Left ventricle myocardium superior (tissue), 1 donor: Measurements from ENCODE around the gene KITLG. TPM values are rescaled to one million over a fixed set of nuclear protein-coding genes. Genes with fewer than 3 reads are reported as not detected.
A peak's percentile ranks its signal among the peaks of the same experiment; 100 is the strongest.
"Not testable (repeated sequence)": the region's sequence is repeated elsewhere in the genome, so short reads cannot be mapped to it uniquely, and the experiment has no call there.

Source experiments
- ATAC-seq: fragments of 200-7000 bp; cut with Tn5 transposase; one replicate; pipeline ENCODE4 v1.9.1; 2020; ENCODE audit warnings: mild to moderate bottlenecking, moderate library complexity
- DNase-seq: peaks from one replicate; pipeline ENCODE4 v3.0.0-alpha.2; 2020
- intact Hi-C: fragments of 100-400 bp; cut with micrococcal nuclease; formaldehyde crosslinking; loops from one replicate; pipeline ENCODE4 v1.11.0; 2022
- total RNA-seq: library from RNA; stranded (reverse); fragmentation: NEBNext Ultra II Directional; extraction: Animal tissue kit (Norgen Biotek cat#: 25700); gene quantifications from one replicate; pipeline ENCODE4 v1.2.1, GENCODE V29; 2021
- donor health status: DM: no; HTN: yes; CAD: no; lungs with severe emphysema.

KITLG gene
- total RNA-seq, 1 donor from 2014 or later, result 9.0 TPM

DNA sequence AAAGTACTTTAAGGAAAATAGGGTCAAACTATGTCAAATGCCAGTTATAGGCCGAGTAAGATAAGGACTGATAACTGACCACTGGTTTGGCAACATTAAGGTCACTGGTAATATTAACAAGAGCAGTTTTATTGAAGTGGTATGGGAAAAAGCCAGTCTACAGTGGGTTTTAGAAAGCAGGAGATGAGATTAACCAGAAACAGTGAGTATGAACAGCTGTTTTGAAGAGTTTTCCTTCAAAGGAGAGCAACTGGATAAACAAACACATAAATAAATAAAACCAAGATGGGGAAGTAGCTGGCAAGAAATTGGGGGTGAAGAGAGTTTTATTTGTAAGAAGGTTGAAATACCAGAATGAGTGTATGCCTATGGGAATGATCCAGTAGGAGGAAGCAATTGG, 30.3 kb downstream of the KITLG start:
- ATAC-seq (no peak), DNase-seq (no peak)
- intact Hi-C loops, result no loop called here

DNA sequence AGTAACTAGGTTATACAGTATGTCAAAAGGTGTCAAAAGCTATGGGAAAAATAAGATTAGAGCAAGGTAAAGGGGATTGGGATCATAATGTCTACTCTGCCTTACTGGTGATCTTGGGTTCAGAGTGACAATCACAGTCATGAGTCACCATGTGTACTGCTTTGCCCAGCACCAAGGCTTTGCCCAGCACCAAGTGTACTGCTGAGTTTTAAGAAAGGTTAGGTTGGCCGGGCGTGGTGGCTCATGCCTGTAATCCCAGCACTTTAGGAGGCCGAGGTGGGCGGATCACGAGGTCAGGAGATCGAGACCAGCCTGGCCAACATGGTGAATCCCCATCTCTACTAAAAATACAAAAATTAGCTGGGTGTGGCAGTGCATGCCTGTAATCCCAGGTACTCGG, 32.3 kb downstream of the KITLG start:
- intact Hi-C loops, DNase-seq, ATAC-seq: not testable (repeated sequence)

DNA sequence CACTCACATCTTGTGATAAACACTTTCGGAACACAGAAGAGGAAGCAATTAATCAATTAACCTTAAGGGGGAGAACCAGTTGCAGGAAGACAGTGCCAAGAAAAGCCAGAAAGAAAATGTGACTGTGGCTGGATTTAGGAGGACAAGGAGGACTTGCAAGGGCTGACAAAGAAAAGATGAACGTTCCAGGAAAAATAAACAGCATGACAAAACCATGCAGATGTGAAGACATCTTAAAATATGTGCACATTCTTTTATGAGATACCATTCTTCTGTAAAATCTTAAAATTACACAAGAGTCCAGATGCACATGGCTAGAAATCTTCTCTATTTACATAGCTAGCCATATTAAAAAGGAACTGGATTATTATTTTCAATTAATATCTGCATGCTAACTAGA, 33.4 kb downstream of the KITLG start:
- ATAC-seq (no peak), DNase-seq (no peak)
- intact Hi-C loops, result no loop called here

DNA sequence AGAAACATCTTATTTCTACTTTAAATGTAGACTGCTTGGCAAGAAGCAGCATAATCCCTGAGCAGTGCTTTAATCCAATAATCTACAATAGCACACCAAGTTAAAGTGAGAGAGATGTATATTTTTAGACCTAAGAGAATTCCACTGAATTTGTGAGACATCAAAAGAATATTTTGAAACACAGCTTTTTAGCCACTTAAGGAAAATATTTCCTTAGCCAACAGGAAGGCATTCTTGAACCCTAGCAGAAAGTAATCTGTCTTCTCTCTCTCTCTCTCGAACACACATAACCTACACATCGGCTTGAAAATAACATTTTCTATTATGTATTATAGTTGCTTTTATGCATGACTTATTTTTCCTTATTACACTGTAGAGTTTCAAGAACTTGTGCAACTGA, 34.0 kb downstream of the KITLG start:
- intact Hi-C loops, result no loop called here
- no peak for DNase-seq
- no peak for ATAC-seq

DNA sequence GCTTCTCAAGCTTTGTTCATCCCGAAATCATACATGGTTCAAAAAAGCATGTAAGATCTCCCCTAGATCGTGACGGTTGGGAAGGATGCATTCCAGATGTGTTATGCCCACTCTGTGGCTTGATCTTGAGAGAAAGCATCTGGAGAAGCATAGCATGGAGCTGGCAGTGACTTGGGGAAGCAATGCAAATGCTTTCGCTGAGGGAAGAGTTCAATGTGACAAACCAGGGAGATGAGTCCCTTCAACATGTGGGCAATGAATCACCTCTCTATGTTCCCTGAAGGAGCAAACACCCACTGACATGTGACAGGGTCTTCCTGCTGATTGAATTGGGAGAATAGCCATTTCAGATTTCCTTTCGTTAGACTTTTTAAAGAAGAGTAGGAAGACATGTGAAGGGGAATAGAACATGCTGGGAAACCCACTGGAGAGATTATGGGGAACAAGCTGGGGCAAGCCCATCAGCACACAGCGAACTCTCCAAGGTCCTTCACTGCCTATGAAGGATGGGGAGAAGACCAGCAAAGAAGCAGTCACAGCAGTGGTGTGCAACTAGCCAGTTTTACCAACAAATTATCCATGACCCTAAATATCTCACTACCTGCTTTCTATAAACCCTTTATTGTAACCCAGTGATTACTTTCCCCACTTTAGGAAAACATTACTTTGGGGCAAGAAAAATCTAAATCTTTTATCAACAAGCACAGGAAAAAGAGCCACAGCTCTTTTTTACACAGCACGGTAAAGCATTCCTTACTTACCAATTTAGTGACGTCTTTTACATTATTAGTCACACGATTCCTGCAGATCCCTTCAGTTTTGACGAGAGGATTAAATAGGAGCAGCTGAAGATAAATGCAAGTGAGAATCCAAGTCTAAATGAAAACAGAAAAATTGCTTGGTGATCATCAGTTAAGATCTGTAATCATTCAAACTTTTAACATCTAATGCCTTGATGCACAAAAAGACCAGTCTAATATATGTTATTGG, 35.0 kb downstream of the KITLG start:
- DNase-seq, result no peak
- ATAC-seq, result no peak
- intact Hi-C loops, result no loop called here

DNA sequence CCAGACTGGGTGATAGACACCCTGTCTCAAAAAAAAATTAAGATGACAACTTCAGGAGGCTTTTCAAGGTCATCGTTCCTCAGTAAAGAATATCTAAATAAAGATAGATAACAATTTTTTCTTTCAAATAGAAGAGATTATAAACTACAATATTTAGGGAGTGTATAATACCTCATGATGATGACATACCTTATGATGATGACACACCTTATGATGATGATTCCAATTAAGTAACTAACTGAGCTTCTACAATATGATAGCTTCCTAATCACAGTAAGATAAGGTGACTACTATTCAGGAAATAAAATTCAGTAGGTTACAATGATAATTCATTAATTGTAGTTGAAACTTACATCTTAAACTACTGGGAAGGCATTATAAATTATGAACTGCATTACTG, 40.4 kb downstream of the KITLG start:
- no peak for ATAC-seq
- intact Hi-C loops, result no loop called here
- no peak for DNase-seq

DNA sequence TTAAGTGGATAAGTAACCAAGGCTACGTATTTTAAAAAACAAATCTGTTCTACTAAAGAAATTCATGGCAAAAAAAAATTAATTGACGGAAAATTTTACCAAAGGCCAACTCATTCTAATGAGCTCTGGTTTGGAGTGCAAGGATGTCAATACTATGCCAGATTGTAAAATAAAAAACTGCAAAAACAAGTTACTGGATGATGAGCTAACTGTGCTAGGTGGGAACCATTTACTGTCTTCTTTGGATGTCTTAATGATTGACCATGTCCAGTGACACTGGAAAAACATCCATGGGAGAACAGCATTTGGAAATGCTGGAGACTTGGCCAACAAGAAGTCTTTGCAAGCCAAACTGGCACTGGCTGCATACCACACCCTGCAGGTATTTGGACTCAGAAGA, 41.6 kb downstream of the KITLG start:
- intact Hi-C loops, result no loop called here
- no peak for DNase-seq
- ATAC-seq, result no peak

DNA sequence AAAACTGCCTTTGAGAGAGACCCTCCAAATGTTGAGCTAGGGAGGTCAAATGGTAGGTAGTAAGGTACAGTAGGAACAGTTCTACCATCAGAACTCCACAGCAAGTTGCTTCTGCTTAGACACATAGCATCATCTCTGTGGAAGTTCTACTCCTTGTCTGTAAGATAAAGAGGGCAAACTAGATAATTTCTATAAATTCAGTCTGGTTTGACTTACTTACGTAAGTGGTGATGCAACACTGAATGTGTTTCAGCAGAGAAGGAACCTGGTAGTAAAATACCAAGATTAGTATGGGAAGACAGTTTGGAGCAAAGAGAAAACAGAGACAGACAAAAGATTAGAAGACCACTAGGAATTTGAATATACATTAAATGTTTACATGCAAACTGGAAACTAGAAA, 42.0 kb downstream of the KITLG start:
- intact Hi-C loops, result no loop called here
- ATAC-seq, result no peak
- no peak for DNase-seq

DNA sequence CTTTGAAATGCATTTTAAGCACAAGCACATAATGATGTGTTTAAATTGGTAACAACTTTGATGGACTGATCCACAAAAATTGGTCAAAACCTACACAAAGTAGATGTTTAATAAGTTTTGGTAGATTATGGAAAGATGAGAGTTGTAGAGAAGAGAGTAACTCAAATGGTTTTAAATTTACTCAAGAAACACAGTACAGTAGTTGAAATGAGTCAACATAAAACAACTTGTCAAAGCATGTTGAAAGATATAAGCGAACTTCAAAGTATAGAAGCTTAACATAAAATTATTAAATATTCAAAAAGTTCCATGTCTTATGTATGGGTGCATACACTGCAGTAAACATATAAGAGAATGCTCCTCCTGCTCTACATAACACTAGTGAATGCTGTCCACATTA, 49.4 kb downstream of the KITLG start:
- intact Hi-C loops, result no loop called here
- ATAC-seq (no peak), DNase-seq (no peak)

DNA sequence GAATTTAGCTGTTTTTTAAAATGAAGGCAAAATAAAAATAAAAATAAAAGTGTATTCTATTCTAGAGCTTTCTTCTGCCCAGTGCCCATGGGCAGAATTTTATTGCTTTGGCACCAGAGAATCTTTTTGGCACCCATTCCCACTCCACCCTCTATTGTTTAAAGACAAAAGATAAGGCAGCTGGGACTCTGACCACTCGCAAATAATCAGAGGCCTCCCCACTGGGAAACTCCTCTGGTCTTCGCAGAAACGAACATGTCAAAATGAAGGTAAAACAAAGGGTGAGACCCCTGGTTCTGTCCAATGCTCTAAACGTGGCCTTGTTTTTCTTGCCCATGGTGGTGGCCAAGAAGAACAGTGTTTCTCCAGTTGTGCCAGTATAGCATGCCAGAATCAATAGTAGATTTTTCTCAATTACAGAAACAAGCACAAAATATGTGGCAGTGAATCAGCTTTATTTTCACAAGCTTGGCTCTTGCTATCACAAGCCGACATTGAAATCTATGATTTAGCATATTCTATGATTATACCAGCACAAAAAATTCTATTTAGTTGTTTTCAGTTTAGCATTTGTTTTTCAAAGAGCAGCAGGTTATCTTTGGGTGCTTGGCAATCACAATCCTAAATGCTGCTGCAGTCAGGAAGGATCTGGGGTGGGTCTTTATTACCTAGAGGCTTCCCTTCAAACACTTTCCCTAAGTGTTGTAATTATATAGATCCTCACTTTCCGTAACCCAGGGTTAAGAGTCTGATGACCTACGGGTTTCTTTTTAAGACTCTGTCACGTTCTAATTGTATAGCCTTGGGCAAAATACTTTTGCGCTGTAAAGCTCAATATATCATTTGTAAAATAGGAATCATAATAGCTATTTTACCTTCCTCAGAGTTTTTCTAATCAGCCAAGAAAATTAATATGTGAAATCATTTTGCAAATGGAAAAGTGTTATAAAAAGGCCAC, 50.5 kb downstream of the KITLG start:
- ATAC-seq, result peak; percentile 23
- DNase-seq, result no peak
- intact Hi-C loops, result no loop called here

DNA sequence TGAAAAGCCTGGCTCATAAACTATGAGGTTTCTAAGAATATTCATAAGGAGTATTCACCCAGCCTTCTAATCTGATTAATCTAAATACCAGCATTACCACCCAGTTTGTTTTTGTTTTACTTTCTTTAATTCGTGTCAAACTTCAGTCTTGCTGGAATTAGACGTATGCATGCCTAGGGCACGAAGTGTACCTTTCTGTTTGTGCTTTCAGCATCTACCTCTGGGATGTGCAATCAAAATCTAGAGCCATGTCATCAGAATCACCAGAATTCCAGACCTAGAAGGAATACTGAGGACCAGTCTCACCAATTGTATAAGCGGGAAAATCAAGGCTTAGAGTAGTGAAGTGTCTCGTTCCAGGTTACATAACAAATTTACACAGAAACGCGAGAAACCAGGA, 57.3 kb downstream of the KITLG start:
- intact Hi-C loops, result no loop called here
- no peak for ATAC-seq
- no peak for DNase-seq

DNA sequence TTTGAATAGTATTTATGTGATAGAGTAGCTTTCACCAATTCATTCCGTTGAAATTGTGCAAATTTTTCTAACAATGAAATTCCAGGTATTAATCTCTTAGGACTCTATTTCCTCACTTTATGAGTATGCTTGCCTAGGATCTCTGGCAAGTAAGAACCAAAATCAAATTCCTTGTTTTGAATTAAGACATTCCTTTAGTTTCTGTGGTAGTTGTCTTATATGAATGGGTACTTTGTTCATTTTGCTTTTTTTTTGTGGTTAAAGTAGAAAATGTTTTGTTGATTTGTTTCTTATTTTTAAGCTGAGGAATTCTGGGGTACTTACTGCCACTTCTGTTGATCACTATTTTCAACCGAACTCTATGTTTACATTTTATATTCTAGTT, 59.8 kb downstream of the KITLG start:
- no peak for ATAC-seq
- intact Hi-C loops, result no loop called here

DNA sequence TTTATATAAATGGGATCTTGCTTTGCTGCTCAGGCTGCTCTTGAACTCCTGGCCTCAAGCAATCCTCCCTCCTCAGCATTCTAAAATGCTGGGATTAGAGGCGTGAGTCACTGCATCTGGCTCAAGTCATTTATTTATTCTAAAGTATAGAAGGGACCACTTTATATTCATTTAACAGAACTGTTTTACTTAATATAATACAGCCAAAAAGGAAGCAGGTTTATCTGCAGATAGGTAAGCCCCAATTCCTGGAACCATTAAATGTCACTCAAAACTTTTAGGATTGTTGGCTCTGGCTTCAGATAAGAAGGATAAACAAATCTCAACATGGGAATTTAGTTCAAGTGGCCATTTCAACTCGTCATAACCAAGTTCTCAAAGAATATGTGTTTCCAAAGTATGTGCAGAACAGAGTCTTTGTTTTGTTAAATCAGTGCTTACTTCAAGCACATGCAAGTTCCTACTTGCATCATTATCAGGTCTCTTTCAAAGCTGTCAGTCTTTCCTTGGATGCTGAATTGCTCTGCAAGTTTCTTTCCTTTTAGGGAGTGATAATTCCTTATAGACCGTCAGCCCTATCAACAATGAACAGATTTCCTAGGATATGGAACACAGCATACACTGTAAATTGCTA, 60.4 kb downstream of the KITLG start:
- DNase-seq (no peak), ATAC-seq (no peak)
- intact Hi-C loops, result no loop called here

More for the DNA sequence above, 59.8 kb downstream of the KITLG start:
- no peak for DNase-seq

DNA sequence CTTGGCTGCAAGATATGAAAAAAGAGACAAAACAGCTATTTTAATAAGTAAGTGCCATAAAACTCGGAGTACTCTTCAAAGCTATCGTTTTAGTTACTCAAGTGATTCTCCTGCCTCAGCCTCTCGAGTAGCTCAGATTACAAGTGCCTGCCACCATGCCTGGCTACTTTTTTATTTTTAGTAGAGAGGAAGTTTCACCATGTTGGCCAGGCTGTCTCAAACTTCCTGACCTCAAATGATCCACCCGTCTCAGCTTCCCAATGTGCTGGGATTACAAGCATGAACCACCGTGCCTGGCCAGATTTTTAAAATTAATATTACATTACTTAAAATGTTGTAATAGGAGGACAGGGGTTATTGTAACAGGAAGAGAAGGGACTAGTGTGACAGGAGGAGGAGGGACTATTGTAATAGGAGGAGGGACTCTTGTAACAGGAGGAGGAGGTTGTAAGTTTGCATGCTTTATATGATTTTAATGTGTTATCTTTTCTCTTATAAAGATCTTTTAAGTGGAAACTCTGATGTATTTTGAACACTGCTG, 61.3 kb downstream of the KITLG start:
- DNase-seq (no peak), ATAC-seq (no peak)
- intact Hi-C loops, result no loop called here

DNA sequence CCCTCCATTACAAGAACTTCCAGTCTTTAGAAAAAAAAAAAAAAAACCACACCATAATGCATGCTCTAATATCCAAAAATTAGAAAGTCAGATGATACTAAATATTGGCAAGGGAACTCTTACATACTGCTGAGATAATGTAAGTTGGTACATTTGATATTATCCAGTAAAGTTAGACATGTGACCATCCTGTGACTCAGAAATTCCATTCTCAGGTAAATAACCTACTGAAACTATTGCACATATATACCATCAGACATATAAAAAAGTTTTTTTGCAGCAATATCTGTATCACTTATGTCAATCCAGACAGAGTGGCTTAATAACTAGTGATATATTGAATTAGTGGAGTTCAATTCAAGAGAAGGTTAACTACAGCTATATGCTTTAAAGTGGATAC, 63.5 kb downstream of the KITLG start:
- ATAC-seq, result no peak
- intact Hi-C loops, result no loop called here
- no peak for DNase-seq

DNA sequence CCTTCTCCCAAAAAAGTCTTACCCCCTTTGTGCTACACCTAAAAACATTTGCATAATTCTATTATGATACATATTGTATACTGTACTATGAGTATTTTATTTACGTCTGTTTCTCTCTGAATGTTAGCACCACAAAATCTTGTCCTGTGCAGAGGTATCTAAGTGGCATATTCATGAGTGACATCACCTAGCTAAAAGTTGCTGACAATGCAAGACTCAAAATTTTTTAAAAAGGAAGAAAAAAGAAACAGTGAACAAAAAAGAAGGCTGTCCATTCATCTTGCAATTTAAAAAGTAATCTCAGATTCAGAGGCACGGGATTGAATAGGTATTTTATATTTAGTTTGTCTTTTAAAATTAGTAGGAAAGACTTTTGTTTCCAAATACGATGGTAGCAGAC, 69.4 kb downstream of the KITLG start:
- intact Hi-C loops, result no loop called here
- ATAC-seq (no peak), DNase-seq (no peak)

DNA sequence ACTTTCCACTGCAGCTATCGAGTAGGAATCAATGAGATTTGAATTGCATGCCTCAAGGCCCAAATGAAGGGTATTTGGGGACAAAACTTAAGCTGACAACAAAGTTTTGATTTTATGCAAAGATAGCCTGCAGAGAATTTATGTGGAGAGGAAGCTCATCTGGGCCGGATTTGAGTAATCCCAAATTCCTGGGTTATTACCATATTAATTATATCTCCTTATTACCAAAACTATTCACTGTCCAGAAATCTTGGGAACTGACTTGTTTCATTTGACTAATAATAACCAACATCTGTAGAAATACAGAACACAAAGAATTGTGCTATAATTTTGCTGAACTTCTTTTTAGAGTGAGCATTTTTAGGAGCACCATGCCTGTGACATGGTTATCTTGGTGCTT, 70.4 kb downstream of the KITLG start:
- no peak for ATAC-seq

DNA sequence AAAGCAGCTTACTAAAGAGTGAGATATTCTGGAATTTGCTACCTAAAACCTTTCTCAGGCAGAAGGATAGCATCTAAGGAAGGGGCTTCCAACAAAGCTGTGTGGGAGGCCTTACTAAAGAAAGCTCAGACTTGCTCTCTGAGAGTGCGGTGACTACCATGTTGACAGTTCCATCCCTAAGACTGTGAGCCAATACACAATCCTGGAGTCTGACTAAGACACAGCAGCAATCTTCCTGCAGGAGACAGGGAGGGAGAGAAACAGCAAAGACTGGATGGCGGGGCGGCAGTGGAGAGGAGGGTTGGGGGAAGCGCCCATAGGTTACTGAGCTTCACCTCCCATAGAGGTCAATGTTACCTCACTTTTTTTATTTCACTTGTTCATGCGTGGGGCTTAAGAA, 70.9 kb downstream of the KITLG start:
- intact Hi-C loops, result no loop called here
- ATAC-seq (no peak), DNase-seq (no peak)

More for the DNA sequence above, 70.4 kb downstream of the KITLG start:
- intact Hi-C loops, result no loop called here
- DNase-seq, result no peak

DNA sequence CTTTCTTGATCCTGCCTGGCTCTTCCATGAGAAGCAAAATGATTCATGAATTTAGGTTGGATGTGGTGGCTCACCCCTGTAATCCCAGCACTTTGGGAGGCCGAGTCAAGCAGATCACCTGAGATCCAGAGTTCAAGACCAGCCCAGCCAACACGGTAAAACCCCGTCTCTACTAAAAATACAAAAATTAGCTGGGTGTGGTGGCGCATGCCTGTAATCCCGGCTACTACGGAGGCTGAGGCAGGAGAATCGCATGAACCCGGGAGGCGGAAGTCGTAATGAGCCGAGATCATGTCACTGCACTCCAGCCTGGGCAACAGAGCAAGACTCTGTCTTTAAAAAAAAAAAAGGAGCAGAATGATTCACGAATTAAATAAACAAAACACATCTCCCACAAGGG, 72.4 kb downstream of the KITLG start:
- DNase-seq, intact Hi-C loops, ATAC-seq: not testable (repeated sequence)
